ENCODE results near the gene SATB1.

DNA sequence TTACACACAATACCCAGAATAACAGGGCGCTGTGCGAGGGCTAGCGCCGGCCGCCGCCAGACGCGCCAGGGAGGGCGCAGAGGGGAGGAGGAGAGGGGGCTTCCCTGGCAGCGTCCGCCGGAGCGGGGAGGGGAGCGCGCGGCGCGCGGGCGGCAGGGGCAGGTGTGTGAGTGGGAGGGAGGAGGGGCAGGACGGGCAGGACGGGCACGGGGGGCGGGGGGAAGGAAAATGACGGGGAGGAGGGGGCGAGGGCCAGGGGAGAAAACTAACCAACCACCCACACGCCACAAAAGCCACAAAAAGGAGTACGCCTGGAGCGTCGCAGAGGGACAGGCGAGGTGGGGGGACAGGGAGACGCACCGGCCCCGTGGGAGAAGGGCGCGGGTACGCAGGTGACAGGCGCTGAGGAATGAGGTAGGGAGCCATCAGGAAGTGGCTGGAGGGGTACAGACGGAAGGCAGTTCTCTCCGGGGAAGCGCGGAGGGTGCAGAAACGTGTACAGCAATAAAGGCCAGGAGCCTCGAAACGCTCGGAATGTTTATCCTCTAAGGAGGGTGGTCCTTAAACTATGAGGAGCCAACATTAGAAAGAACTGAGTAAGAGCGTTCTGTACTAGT is 610 bp upstream of the SATB1 start:
- TF ChIP-seq CTCF (conservative IDR thresholded peaks at IDR 0.05 in 1 of 2, IDR thresholded peaks at IDR 0.05 in 1 of 2; ENCODE audit: low read depth in 1 of 2, low read length in 2 of 2) = no peak
- TF ChIP-seq EZH2 (IDR thresholded peaks at IDR 0.05; ENCODE audit: low read length, missing control alignments) = peak; percentile 55
